Adrenal gland (tissue), 5 donors: ENCODE data around the gene AFAP1.

Experiments
- CTCF ChIP-seq, 6 experiments: fragments of 450-650 bp in 4 of 6; fragments of 200-600 bp in 2 of 6; sonication (generic) in 1 of 6; IDR thresholded peaks; 1 replicate in 5 of 6; 2 replicates in 1 of 6; pipeline versions ENCODE4 v1.5.1 to v1.8.0; 2016 to 2021; ENCODE audit warnings: antibody characterized with exemption in 6 of 6, mild to moderate bottlenecking in 2 of 6, moderate library complexity in 1 of 6
- POLR2A ChIP-seq, 2 donors: fragments of 450-650 bp; IDR thresholded peaks; one replicate each; pipeline ENCODE4 v1.6.1; 2017; ENCODE audit warnings: antibody characterized with exemption in 2 of 2, mild to moderate bottlenecking in 2 of 2, moderate library complexity in 1 of 2
- donor health status: DM: no; HTN: no; CAD: no.

GRCh38 chr4:7731437-7731836 is 208.2 kb downstream of the AFAP1 start:
- TF ChIP-seq CTCF (IDR thresholded peaks at IDR 0.05), result no peak
- TF ChIP-seq POLR2A (IDR thresholded peaks at IDR 0.05), result no peak
